ENCODE data around the gene ACVRL1.

The ACVRL1 gene

GRCh38 chr12:51922762-51923505 lies 15.6 kb downstream of the ACVRL1 start:
- no peaks in the 10 kb centered on the region for H3K9me3 ChIP-seq
- H3K4me1 ChIP-seq: peaks cover 41% of the 10 kb centered on the region
- H3K27me3 ChIP-seq: no peaks in the 10 kb centered on the region
- H3K36me3 ChIP-seq: no peaks in the 10 kb centered on the region
- no peak for TF ChIP-seq CTCF (IDR thresholded peaks at IDR 0.05; ENCODE audit: low read depth, low read length)
- H3K4me3 ChIP-seq (ENCODE audit: low read depth, low read length): no peak overlapping the region
- no peak for DNase-seq

GRCh38 chr12:51923506-51924365 lies 16.4 kb downstream of the ACVRL1 start:
- H3K4me3 ChIP-seq (ENCODE audit: low read depth, low read length): no peak overlapping the region
- TF ChIP-seq CTCF (IDR thresholded peaks at IDR 0.05; ENCODE audit: low read depth, low read length): peak; percentile 66
- peaks cover 33% of the 10 kb centered on the region for H3K4me1 ChIP-seq
- DNase-seq: peak; percentile 51
- no peaks in the 10 kb centered on the region for H3K36me3 ChIP-seq
- H3K27me3 ChIP-seq: no peaks in the 10 kb centered on the region
- no peaks in the 10 kb centered on the region for H3K9me3 ChIP-seq

GRCh38 chr12:51924551-51925319 lies 17.4 kb downstream of the ACVRL1 start:
- Histone ChIP-seq H3K9me3 (no peaks in the 10 kb centered on the region), H3K4me1 (peaks cover 31% of the 10 kb centered on the region), H3K36me3 (no peaks in the 10 kb centered on the region), H3K4me3 (ENCODE audit: low read depth, low read length) (no peak overlapping the region), H3K27me3 (no peaks in the 10 kb centered on the region)
- no peak for TF ChIP-seq CTCF (IDR thresholded peaks at IDR 0.05; ENCODE audit: low read depth, low read length)
- no peak for DNase-seq

GRCh38 chr12:51925346-51926063 lies 18.2 kb downstream of the ACVRL1 start:
- no peak for DNase-seq

More at GRCh38 chr12:51925346-51926063, 18.2 kb downstream of the ACVRL1 start:
- H3K27me3 ChIP-seq: no peaks in the 10 kb centered on the region
- no peak for TF ChIP-seq CTCF (IDR thresholded peaks at IDR 0.05; ENCODE audit: low read depth, low read length)
- no peaks in the 10 kb centered on the region for H3K9me3 ChIP-seq
- no peak overlapping the region for H3K4me3 ChIP-seq (ENCODE audit: low read depth, low read length)
- no peaks in the 10 kb centered on the region for H3K36me3 ChIP-seq
- peaks cover 31% of the 10 kb centered on the region for H3K4me1 ChIP-seq
